ENCODE data around the gene CACNG3.
"Not testable (repeated sequence)": the region's sequence is repeated elsewhere in the genome, so short reads cannot be mapped to it uniquely, and the experiment has no call there.

The CACNG3 gene

DNA sequence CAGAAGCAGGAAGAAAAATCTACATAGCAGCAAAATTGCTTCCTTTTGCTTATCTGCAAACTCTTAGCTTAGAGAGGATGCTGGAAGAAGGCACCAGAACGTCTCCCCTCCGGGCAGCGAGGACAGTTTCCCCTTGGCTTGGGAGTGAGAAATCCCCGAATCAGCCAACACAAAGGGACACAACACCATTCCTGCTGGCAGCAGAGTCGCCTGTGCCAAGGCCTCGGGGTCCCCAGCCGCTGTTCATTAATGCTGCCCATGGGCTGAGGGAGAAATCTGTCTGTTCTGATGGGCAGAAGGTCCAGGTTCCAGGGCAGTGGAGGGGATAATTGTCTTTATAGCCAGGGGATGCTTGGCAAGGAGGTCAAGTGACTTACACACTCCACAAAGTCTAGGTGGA is 38.0 kb downstream of the CACNG3 start:
- TF ChIP-seq, protein P1, sequence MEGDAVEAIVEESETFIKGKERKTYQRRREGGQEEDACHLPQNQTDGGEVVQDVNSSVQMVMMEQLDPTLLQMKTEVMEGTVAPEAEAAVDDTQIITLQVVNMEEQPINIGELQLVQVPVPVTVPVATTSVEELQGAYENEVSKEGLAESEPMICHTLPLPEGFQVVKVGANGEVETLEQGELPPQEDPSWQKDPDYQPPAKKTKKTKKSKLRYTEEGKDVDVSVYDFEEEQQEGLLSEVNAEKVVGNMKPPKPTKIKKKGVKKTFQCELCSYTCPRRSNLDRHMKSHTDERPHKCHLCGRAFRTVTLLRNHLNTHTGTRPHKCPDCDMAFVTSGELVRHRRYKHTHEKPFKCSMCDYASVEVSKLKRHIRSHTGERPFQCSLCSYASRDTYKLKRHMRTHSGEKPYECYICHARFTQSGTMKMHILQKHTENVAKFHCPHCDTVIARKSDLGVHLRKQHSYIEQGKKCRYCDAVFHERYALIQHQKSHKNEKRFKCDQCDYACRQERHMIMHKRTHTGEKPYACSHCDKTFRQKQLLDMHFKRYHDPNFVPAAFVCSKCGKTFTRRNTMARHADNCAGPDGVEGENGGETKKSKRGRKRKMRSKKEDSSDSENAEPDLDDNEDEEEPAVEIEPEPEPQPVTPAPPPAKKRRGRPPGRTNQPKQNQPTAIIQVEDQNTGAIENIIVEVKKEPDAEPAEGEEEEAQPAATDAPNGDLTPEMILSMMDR (conservative IDR thresholded peaks at IDR 0.05), result no peak
- no peak for TF ChIP-seq ZFX (IDR thresholded peaks at IDR 0.05)

DNA sequence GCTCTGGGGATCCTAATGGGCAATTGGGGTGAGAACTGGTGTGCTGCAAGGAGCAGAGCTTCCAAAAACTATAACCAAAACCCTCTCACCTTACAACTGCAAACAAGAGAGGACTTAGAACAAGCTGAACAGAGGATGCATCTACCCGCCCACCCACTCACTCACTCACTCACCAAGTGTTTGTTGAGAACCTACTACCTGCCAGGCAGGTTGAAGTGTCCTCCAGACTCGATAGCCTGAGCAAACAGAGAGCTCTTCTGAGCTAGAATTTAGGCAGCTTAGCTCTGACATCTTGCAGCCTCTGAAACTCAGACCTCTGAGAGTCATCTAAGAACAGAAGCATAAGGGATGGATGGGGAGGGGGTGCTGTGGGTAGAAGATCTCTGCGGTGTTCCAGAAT is 41.2 kb downstream of the CACNG3 start:
- TF ChIP-seq ZFX (IDR thresholded peaks at IDR 0.05), result no peak
- TF ChIP-seq, protein P1 (conservative IDR thresholded peaks at IDR 0.05), result no peak
- H3K27ac ChIP-seq, result no peak overlapping the region

More for the DNA sequence above, 38.0 kb downstream of the CACNG3 start:
- H3K27ac ChIP-seq, result no peak overlapping the region

DNA sequence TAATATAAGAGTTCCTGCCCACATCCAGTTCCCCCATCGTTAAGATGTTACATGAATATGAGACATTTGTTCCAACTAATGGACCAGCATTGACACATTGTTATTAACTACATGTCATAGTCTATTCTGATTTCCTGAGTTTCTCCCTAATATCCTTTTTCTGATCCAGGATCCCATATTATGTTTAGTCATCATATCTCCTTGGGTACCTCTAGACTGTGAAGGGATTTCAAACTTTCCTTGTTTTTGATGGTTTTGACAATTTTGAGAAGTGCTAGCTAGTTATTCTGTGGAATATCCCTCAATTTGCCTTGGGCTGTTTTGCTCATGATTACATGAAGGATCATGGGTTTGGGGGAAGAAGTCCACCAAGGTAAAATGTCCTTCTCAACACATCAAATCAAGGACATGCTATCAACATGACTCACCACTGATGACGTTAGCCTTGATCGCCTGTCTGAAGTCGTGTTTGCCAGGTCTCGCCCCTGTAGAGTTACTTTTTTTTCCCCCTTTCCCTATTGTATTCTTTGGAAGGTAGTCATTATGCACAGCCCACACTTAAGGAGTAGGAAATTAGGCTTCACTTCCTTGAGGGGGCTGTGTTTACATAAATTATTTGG is 42.5 kb downstream of the CACNG3 start:
- no peak overlapping the region for H3K27ac ChIP-seq
- TF ChIP-seq, protein P1 (conservative IDR thresholded peaks at IDR 0.05), result no peak
- no peak for TF ChIP-seq ZFX (IDR thresholded peaks at IDR 0.05)

DNA sequence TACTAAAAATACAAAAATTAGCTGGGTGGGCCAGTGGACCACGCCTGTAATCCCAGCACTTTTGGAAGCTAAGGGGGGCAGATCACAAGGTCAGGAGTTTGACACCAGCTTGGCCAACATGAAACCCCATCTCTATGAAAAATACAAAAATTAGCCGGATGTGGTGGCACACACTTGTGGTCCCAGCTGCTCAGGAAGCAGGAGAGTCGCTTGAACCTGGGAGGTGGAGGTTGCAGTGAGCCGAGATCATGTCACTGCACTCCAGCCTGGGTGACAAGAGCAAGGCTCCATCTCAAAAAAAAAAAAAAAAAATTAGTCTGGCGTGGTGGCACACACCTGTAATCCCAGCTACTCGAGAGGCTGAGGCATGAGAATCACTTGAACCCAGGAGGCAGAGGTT is 44.6 kb downstream of the CACNG3 start:
- H3K27ac ChIP-seq, result not testable (repeated sequence)

DNA sequence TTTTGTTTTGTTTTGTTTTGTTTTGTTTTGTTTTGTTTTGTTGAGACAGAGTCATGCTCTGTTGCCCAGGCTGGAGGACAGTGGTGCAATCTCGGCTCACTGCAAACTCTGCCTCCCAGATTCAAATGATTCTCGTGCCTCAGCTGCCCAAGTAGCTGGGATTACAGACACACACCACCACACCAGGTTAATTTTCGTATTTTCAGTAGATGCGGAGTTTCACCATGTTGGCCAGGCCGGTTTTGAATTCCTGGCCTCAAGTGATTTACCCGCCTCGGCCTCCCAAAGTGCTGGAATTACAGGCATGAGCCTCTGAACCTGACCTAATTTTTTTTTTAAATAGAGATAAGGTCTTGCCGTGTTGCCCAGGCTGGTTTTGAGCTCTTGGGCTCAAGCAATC is 46.5 kb downstream of the CACNG3 start:
- TF ChIP-seq ZFX (IDR thresholded peaks at IDR 0.05), result no peak
- TF ChIP-seq, protein P1 (conservative IDR thresholded peaks at IDR 0.05), result no peak
- no peak overlapping the region for H3K27ac ChIP-seq

DNA sequence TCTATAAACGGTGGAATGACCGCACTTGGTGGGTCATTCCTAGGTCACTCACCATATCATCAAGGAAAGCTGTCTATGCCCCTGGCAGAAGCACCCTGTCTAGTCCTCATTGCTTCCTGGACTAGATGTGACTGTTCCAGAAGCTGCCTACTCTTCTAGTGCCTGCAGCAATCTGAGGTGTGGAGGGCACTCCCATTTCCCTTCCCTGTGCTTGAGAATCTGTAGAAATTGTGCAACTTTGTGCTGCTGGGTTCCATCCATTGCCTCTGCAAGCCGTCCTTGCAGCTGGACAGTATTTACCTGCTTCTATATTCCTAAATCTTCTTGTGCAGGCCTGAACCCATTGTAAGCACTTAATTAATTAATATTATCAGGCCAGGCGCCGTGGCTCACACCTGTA is 52.1 kb downstream of the CACNG3 start:
- TF ChIP-seq, protein P1 (conservative IDR thresholded peaks at IDR 0.05), result no peak
- TF ChIP-seq ZFX (IDR thresholded peaks at IDR 0.05), result no peak
- H3K27ac ChIP-seq, result no peak overlapping the region

DNA sequence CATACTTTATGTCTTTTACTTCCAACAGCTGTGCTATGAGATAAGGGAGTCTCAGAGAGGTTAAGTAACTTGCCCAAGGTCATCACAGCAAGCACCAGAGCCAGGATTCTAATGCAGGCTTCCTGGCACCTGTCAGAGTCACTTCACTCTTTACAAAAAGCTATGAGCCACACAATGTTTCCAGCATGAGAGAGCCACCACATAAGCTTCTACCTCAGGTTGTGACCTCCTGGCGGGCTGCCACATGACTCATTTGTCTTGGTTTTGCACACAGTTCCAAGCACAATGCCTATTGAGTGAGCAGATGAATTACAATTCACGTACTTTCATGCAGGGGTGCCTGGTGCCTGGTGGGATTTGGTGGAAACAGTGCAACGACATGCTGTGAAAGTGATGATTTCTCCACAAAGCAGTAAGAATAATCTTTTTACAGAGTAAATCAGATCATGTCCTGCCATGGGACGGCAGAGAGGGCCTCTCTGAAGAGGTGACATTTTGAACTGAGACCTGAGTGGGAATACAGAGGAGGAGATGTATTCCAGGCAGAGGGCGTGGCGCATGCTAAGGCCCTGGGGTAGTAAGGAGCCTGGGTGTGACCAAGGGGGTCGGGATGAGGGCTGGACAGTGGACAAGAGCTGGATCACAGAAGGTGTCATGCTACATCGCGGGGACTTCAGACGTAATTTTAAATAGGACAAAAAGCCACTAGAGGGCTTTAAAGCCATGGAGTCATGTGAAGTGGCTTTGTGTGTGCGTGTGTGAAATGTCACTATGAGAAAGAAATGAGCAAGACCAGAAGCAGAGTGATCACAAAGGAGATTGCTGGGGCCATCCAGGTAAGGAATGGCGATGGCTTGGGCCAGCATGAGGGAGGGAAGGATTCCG is 53.4 kb downstream of the CACNG3 start:
- no peak for TF ChIP-seq ZFX (IDR thresholded peaks at IDR 0.05)
- TF ChIP-seq, protein P1 (conservative IDR thresholded peaks at IDR 0.05), result peak; percentile 18
- H3K27ac ChIP-seq, result no peak overlapping the region

Data from C4-2B (cell line).